K562 (cell line): Measurements from ENCODE around the gene MCC. TPM values are rescaled to one million over a fixed set of nuclear protein-coding genes. Genes with fewer than 3 reads are reported as not detected.

ENCODE experiments used
- ATAC-seq: fragments of 200-7000 bp; cut with Tn5 transposase; 3 replicates; pipeline ENCODE4 v1.9.1; 2020; ENCODE audit warnings: moderate library complexity
- BruUV-seq: library from RNA; stranded (reverse); fragments of 400-500 nt; replicated peaks from 2 replicates; lab custom pipeline; 2021; lab: Mats Ljungman, UMichigan
- CTCF ChIA-PET: fragments of 300-600 bp; formaldehyde crosslinking; extraction: SDS; loops from one replicate; lab custom pipeline; 2021; ENCODE audit warnings: low intra/inter-chr PET ratio; lab: Yijun Ruan, JAX
- POLR2A ChIA-PET: fragments of 300-600, 350-650 bp; sonication (Branson Sonifier 250); formaldehyde crosslinking; extraction: SDS; loops from one replicate; lab custom pipeline; 2021; ENCODE audit warnings: antibody characterized with exemption, inconsistent platforms; lab: Yijun Ruan, JAX
- DNase-seq, 4 experiments: peaks; one replicate each; pipeline versions ENCODE4 v3.0.0 to v3.0.0-alpha.2; 2011 to 2018; ENCODE audit warnings: low spot score in 3 of 4, mixed read lengths in 3 of 4; ENCODE audit errors: extremely low read depth in 1 of 4
- FAIRE-seq: peaks from 2 replicates; lab custom pipeline; 2011; peaks lifted over from hg19 to GRCh38; lab: Jason Lieb, UNC
- H2AFZ ChIP-seq: 2 replicates; pipeline ENCODE4 v1.6.0; 2011; ENCODE audit warnings: low read depth, low read length, control low read depth, inconsistent platforms
- H3K27ac ChIP-seq: fragments of 200-600 bp; 3 replicates; pipeline ENCODE4 v1.8.0; 2011; ENCODE audit warnings: low read depth, mild to moderate bottlenecking, control low read depth, inconsistent platforms, low read length, moderate library complexity, mixed read lengths; ENCODE audit errors: extremely low read depth
- H3K27me3 ChIP-seq, 2 experiments: fragments of 300-600 bp in 1 of 2; 2 replicates in 1 of 2; 3 replicates in 1 of 2; pipeline versions ENCODE4 v1.6.0 to v1.8.0; 2011; ENCODE audit warnings: inconsistent platforms in 2 of 2, low read length in 2 of 2, mild to moderate bottlenecking in 1 of 2, mixed read lengths in 1 of 2, moderate library complexity in 1 of 2; ENCODE audit not compliant: control insufficient read depth in 2 of 2, insufficient read depth in 2 of 2
- H3K36me3 ChIP-seq: fragments of 300-600 bp; 3 replicates; pipeline ENCODE4 v1.8.0; 2011; ENCODE audit warnings: mild to moderate bottlenecking, low read length, inconsistent platforms; ENCODE audit not compliant: control insufficient read depth, insufficient read depth
- H3K4me1 ChIP-seq, 2 experiments: fragments of 200-600 bp in 1 of 2; replicated peaks in 1 of 2; 2 replicates in 1 of 2; 3 replicates in 1 of 2; pipeline versions ENCODE4 v1.5.1 to v1.8.0; 2011; ENCODE audit warnings: inconsistent platforms in 2 of 2, low read length in 2 of 2, mild to moderate bottlenecking in 1 of 2, mixed read lengths in 1 of 2, moderate library complexity in 1 of 2; ENCODE audit not compliant: control insufficient read depth in 2 of 2, insufficient read depth in 2 of 2
- H3K4me2 ChIP-seq: 2 replicates; pipeline ENCODE4 v1.6.1; 2011; ENCODE audit warnings: low read length, control low read depth, inconsistent platforms, mixed read lengths; ENCODE audit not compliant: insufficient read depth
- H3K4me3 ChIP-seq: fragments of 200-600 bp; sonication (generic), shearing (Covaris generic); 2 replicates; pipeline ENCODE4 v1.5.1; 2016; ENCODE audit warnings: control low read depth, inconsistent platforms
- H3K79me2 ChIP-seq: fragments of 200-600 bp; 3 replicates; pipeline ENCODE4 v1.8.0; 2011; ENCODE audit warnings: low read length, inconsistent platforms; ENCODE audit not compliant: control insufficient read depth, insufficient read depth
- H3K9ac ChIP-seq, 2 experiments: 2 replicates each; pipeline versions ENCODE4 v1.6.0 to v1.6.1; 2011; ENCODE audit warnings: low read depth in 2 of 2, low read length in 2 of 2, control low read depth in 1 of 2, inconsistent platforms in 1 of 2, mild to moderate bottlenecking in 1 of 2, mixed read lengths in 1 of 2; ENCODE audit not compliant: insufficient read depth in 1 of 2
- H3K9me1 ChIP-seq: one replicate; pipeline ENCODE4 v1.6.0; 2011; ENCODE audit warnings: inconsistent platforms, mild to moderate bottlenecking, low read length, moderate library complexity; ENCODE audit not compliant: control insufficient read depth, insufficient read depth
- H3K9me3 ChIP-seq: replicated peaks from 2 replicates; pipeline ENCODE4 v1.5.1; 2011; ENCODE audit warnings: low read depth, low read length, inconsistent platforms; ENCODE audit not compliant: control insufficient read depth, insufficient read depth
- H4K20me1 ChIP-seq: replicated peaks from 2 replicates; pipeline ENCODE4 v1.6.1; 2011; ENCODE audit warnings: low read length, inconsistent platforms, mixed read lengths; ENCODE audit not compliant: control insufficient read depth, insufficient read depth
- ESRRA ChIP-seq: fragments of 450-650 bp; IDR thresholded peaks from 2 replicates; pipeline ENCODE4 v1.6.1; 2014; ENCODE audit warnings: low read depth, mild to moderate bottlenecking, moderate library complexity, borderline replicate concordance
- HOXB6 ChIP-seq: fragments of 250-450 bp; sonication (Bioruptor Pico); IDR thresholded peaks from 2 replicates; pipeline ENCODE4 v1.5.1; 2022; ENCODE audit warnings: mild to moderate bottlenecking, borderline replicate concordance
- MAFF ChIP-seq: IDR thresholded peaks from 2 replicates; pipeline ENCODE4 v1.6.1; 2012; ENCODE audit warnings: low read length, improper control_type of control experiment
- MAFG ChIP-seq: fragments of 450-650 bp; conservative IDR thresholded peaks from 2 replicates; pipeline ENCODE4 v1.6.1; 2016; ENCODE audit warnings: missing genetic modification characterization, missing compliant biosample characterization
- MAFK ChIP-seq: IDR thresholded peaks from 2 replicates; pipeline ENCODE4 v1.6.1; 2011; ENCODE audit warnings: low read length, improper control_type of control experiment
- MAZ ChIP-seq, 2 experiments: fragments of 450-650 bp in 1 of 2; sonication (generic) in 1 of 2; formaldehyde crosslinking; IDR thresholded peaks in 1 of 2; conservative IDR thresholded peaks in 1 of 2; 2 replicates each; pipeline versions ENCODE4 v1.4.0 to v1.5.0; 2020; ENCODE audit warnings: mild to moderate bottlenecking in 1 of 2, missing genetic modification reagents in 1 of 2
- ZNF316 ChIP-seq: fragments of 450-650 bp; IDR thresholded peaks from 2 replicates; pipeline ENCODE4 v1.6.1; 2016
- WGBS: fragments of 100-300 bp; shearing (Covaris generic); methylation state at CpG from one replicate; pipeline ENCODE4 v1.1.6; 2016; ENCODE audit warnings: low coverage, mixed read lengths; ENCODE audit not compliant: insufficient coverage; ENCODE audit errors: missing lambda C conversion rate; 5-methylcytosine and 5-hydroxymethylcytosine counted together
- in situ Hi-C: fragments of 300-500 bp; cut with MboI; formaldehyde crosslinking; loops from 4 replicates; pipeline ENCODE4 v1.15.0; 2018; ENCODE audit warnings: inconsistent platforms, mixed read lengths
- intact Hi-C: fragments of 100-400 bp; cut with micrococcal nuclease; formaldehyde crosslinking; loops from 2 replicates; pipeline ENCODE4 v1.14.2; 2022
- polyA plus RNA-seq, 8 experiments: library from polyadenylated mRNA; depleted of rRNA in 4 of 8; stranded (reverse) in 5 of 8; unstranded in 3 of 8; fragments of >200 nt; fragmentation: Nextera tagmentation in 2 of 8; fragmentation: Illumina TruSeq in 1 of 8; extraction: Ambion mirVana in 2 of 8; extraction: Trizol in 1 of 8; gene quantifications; 2 replicates each; pipeline versions ENCODE4 v1.2.1 to v1.2.3, GENCODE V29; 2011 to 2014; ENCODE audit warnings: inconsistent platforms in 1 of 8, missing spikeins in 1 of 8
- total RNA-seq, 7 experiments: library from RNA; depleted of rRNA in 6 of 7; stranded (reverse); fragments of >200 nt in 6 of 7; fragmentation: Illumina TruSeq in 2 of 7; extraction: Trizol in 2 of 7; gene quantifications; 2 replicates each; pipeline versions ENCODE4 v1.2.1 to v1.2.3, GENCODE V29; 2011 to 2021; ENCODE audit warnings: low replicate concordance in 1 of 7

MCC gene
- total and polyA plus RNA-seq, 9 of the 15 experiments (the other 6 are each of a cell fraction or from before 2014, with no cell fraction given), result 0.04 to 0.24 (median 0.06) TPM; not detected in 1

DNA sequence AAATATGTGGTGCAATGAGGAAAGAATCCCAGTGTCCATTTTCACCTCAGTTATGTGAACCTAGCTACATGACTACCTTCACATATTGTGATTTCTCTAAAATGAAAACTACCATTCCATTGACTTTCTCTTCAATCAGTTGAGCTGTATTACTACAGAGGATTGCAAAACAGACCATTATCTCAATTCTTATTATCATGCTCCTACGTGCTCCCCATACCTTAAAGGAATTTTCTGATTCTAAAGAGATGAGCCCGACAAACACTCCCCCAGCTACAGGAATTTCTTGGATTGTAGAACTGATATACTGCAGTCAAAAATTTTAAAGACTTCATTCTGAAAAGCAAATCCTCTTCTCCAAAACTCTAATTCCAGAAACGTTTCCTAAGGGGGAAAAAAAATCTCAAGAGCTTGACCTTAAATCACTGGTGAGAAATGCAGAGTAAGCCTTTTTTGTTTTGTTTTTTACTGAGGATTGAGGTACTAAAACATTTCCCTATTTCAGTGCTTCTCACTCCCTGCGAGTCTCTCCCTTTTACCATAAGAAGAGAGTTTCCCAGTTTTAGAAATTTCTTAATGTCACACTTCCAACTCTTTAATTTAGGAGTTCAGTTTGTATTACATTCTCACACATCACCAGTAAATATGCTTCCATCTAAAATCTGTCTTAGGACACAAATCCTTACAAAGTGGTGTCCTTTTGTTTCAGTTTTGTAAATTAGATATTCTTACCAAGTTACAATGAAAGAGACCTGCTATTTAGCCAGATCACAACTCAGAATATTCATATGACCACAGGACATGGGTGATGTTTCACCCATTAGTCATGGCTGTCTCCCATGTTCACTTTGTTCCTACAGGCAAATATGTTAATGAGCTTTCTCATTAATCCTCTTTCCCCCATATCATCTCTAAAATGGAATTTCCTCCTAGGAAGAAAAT is 257.3 kb downstream of the MCC start:
- no peak for DNase-seq
- Histone ChIP-seq H3K4me1 (no peaks in the 10 kb centered on the region), H4K20me1 (no peaks in the 10 kb centered on the region), H3K9me1 (no peaks in the 10 kb centered on the region), H3K4me3 (no peak overlapping the region), H3K27ac (no peak overlapping the region), H3K36me3 (no peaks in the 10 kb centered on the region), H3K4me2 (no peak overlapping the region), H3K27me3 (peaks cover 3 to 8% of the 10 kb centered on the region in 2 experiments; a peak in 1 of 5 replicates), H3K9ac (no peak overlapping the region), H3K79me2 (no peaks in the 10 kb centered on the region), H2AFZ (no peak overlapping the region), H3K9me3 (no peaks in the 10 kb centered on the region)
- in situ Hi-C loops, result no loop called here
- FAIRE-seq, result no peak
- no peak for ATAC-seq
- 1% methylated on average over 4 of the region's 4 CpGs for WGBS
- intact Hi-C loops, result no loop called here
- TF ChIP-seq ESRRA (no peak), MAZ (CRISPR knock-in tag; conservative IDR thresholded peaks at IDR 0.05 in 1 of 2, IDR thresholded peaks at IDR 0.05 in 1 of 2) (no peak), HOXB6 (CRISPR knock-in tag) (no peak), ZNF316 (peak; percentile 54), MAFF (peak; percentile 36), MAFK (peak; percentile 44), MAFG (tag) (0 out of 2 replicates have a peak, but pooled peaks have one; percentile 12)
- ChIA-PET CTCF (no interaction called here), POLR2A (interaction anchor here (0.5 to 2.1 kb wide), 2 partner anchors 10 to 364 kb away, joined by 3 to 4 read pairs; no protein-coding TSS in a partner anchor)
- no TSS peak for BruUV-seq
